Astrocyte (in vitro differentiated cells and primary cell): ENCODE measurements around the gene ESPL1. TPM values are rescaled to one million over a fixed set of nuclear protein-coding genes. Genes with fewer than 3 reads are reported as not detected.

Experiments used
- DNase-seq: peaks from one replicate; pipeline ENCODE4 v3.0.0-alpha.2; 2010; ENCODE audit warnings: low read depth
- FAIRE-seq: peaks from 2 replicates; lab custom pipeline; 2011; peaks lifted over from hg19 to GRCh38; lab: Jason Lieb, UNC
- H2AFZ ChIP-seq: 2 replicates; pipeline ENCODE4 v1.6.0; 2012; ENCODE audit warnings: low read depth, low read length, inconsistent platforms
- H3K27ac ChIP-seq: 2 replicates; pipeline ENCODE4 v1.5.1; 2011; ENCODE audit warnings: low read depth, low read length, inconsistent platforms
- H3K27me3 ChIP-seq: 2 replicates; pipeline ENCODE4 v1.6.0; 2011; ENCODE audit warnings: low read length, inconsistent platforms; ENCODE audit not compliant: insufficient read depth
- H3K36me3 ChIP-seq: 2 replicates; pipeline ENCODE4 v1.5.1; 2011; ENCODE audit warnings: low read length, inconsistent platforms; ENCODE audit not compliant: insufficient read depth
- H3K4me1 ChIP-seq: 2 replicates; pipeline ENCODE4 v1.5.1; 2011; ENCODE audit warnings: low read length, inconsistent platforms; ENCODE audit not compliant: insufficient read depth
- H3K4me2 ChIP-seq: 2 replicates; pipeline ENCODE4 v1.6.0; 2012; ENCODE audit warnings: low read length, inconsistent platforms
- H3K4me3 ChIP-seq: 2 replicates; pipeline ENCODE4 v1.5.1; 2011; ENCODE audit warnings: low read depth, mild to moderate bottlenecking, low read length, inconsistent platforms; ENCODE audit not compliant: insufficient read depth
- H3K79me2 ChIP-seq: 2 replicates; pipeline ENCODE4 v1.6.0; 2012; ENCODE audit warnings: mild to moderate bottlenecking, low read length, inconsistent platforms; ENCODE audit not compliant: insufficient read depth
- H3K9ac ChIP-seq: 2 replicates; pipeline ENCODE4 v1.6.0; 2012; ENCODE audit warnings: mild to moderate bottlenecking, low read length, inconsistent platforms
- H3K9me3 ChIP-seq: 2 replicates; pipeline ENCODE4 v1.5.1; 2012; ENCODE audit warnings: low read depth, mild to moderate bottlenecking, low read length, inconsistent platforms; ENCODE audit not compliant: insufficient read depth
- H4K20me1 ChIP-seq: 2 replicates; pipeline ENCODE4 v1.6.0; 2012; ENCODE audit warnings: low read length, inconsistent platforms; ENCODE audit not compliant: insufficient read depth
- H3K27ac Mint-ChIP-seq: one replicate; pipeline ENCODE4 v1.8.0; 2021; ENCODE audit warnings: mild to moderate bottlenecking, mixed read lengths; ENCODE audit not compliant: unreplicated experiment
- H3K27me3 Mint-ChIP-seq: one replicate; pipeline ENCODE4 v1.8.0; 2021; ENCODE audit warnings: low read depth, mixed read lengths; ENCODE audit not compliant: unreplicated experiment
- H3K36me3 Mint-ChIP-seq: one replicate; pipeline ENCODE4 v1.8.0; 2021; ENCODE audit warnings: low read depth, mixed read lengths; ENCODE audit not compliant: unreplicated experiment
- H3K4me1 Mint-ChIP-seq: one replicate; pipeline ENCODE4 v1.8.0; 2021; ENCODE audit warnings: low read depth, mixed read lengths; ENCODE audit not compliant: unreplicated experiment
- H3K4me3 Mint-ChIP-seq: one replicate; pipeline ENCODE4 v1.8.0; 2021; ENCODE audit warnings: mild to moderate bottlenecking, moderate library complexity, mixed read lengths; ENCODE audit not compliant: unreplicated experiment
- H3K9me3 Mint-ChIP-seq: one replicate; pipeline ENCODE4 v1.8.0; 2021; ENCODE audit warnings: mild to moderate bottlenecking, mixed read lengths; ENCODE audit not compliant: unreplicated experiment
- EZH2 ChIP-seq: IDR thresholded peaks from 2 replicates; pipeline ENCODE4 v1.6.1; 2012; ENCODE audit warnings: mild to moderate bottlenecking, low read length, inconsistent platforms; ENCODE audit not compliant: insufficient read depth
- total RNA-seq: library from RNA; stranded (reverse); gene quantifications from 2 replicates; pipeline ENCODE4 v1.2.1, GENCODE V29; 2021
- TF ChIP-seq, protein P1 (sequence below): IDR thresholded peaks from 2 replicates; pipeline ENCODE4 v1.5.1; 2011; ENCODE audit warnings: low read depth, mild to moderate bottlenecking, inconsistent platforms, low read length, moderate library complexity; ENCODE audit not compliant: insufficient read depth

Gene ESPL1
- total RNA-seq, 1 donor from 2014 or later = 2.0 TPM

DNA sequence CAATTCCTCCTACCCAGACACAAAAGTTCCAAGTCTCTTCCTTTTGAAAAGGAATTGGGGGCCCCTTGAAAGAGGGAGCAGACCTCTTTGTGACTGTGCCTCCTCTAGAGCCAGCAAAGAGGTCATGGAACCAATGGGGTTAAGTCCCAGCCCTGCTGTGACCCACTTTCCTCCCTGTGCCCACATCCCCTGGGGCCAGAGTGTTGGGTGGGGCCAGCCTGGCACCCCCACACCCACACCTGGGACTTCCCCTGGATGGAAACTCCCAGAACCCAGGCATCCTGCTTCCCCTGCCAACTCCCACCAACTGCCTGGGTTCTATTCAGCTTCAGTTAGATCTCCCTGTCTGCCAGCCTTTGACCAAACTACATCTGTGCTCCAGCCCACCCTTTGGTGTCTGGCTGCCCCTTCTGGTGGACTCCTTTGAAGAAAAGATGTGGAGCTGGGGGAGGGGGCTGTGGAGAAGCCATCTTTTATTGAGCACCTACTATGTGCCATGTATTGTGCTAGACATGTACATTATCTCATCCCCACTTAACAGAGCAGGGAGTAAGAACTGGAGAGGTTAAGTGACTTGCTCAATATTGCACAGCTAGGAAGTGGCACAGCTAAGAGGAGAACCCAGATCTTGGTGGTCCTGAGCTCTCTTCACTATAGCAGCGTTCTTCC, 31.5 kb upstream of the ESPL1 start:
- no peaks in the 10 kb centered on the region for H4K20me1 ChIP-seq
- no peak overlapping the region for H3K27ac Mint-ChIP-seq
- H3K4me1 Mint-ChIP-seq = peaks cover 22% of the 10 kb centered on the region
- H3K4me2 ChIP-seq = no peak overlapping the region
- H3K4me3 ChIP-seq = no peak overlapping the region
- no peak overlapping the region for H3K27ac ChIP-seq
- no peaks in the 10 kb centered on the region for H3K36me3 ChIP-seq
- TF ChIP-seq EZH2 = no peak
- TF ChIP-seq, protein P1, sequence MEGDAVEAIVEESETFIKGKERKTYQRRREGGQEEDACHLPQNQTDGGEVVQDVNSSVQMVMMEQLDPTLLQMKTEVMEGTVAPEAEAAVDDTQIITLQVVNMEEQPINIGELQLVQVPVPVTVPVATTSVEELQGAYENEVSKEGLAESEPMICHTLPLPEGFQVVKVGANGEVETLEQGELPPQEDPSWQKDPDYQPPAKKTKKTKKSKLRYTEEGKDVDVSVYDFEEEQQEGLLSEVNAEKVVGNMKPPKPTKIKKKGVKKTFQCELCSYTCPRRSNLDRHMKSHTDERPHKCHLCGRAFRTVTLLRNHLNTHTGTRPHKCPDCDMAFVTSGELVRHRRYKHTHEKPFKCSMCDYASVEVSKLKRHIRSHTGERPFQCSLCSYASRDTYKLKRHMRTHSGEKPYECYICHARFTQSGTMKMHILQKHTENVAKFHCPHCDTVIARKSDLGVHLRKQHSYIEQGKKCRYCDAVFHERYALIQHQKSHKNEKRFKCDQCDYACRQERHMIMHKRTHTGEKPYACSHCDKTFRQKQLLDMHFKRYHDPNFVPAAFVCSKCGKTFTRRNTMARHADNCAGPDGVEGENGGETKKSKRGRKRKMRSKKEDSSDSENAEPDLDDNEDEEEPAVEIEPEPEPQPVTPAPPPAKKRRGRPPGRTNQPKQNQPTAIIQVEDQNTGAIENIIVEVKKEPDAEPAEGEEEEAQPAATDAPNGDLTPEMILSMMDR = no peak
- H3K4me3 Mint-ChIP-seq = no peak overlapping the region
- no peaks in the 10 kb centered on the region for H3K36me3 Mint-ChIP-seq
- peaks cover 16% of the 10 kb centered on the region for H3K27me3 ChIP-seq
- no peaks in the 10 kb centered on the region for H3K9me3 ChIP-seq
- H3K4me1 ChIP-seq = peaks cover 15% of the 10 kb centered on the region
- no peaks in the 10 kb centered on the region for H3K79me2 ChIP-seq
- H3K9me3 Mint-ChIP-seq = no peaks in the 10 kb centered on the region
- H3K9ac ChIP-seq = no peak overlapping the region
- FAIRE-seq (no peak), DNase-seq (no peak)
- H3K27me3 Mint-ChIP-seq = peaks cover 15% of the 10 kb centered on the region
- H2AFZ ChIP-seq = no peak overlapping the region

DNA sequence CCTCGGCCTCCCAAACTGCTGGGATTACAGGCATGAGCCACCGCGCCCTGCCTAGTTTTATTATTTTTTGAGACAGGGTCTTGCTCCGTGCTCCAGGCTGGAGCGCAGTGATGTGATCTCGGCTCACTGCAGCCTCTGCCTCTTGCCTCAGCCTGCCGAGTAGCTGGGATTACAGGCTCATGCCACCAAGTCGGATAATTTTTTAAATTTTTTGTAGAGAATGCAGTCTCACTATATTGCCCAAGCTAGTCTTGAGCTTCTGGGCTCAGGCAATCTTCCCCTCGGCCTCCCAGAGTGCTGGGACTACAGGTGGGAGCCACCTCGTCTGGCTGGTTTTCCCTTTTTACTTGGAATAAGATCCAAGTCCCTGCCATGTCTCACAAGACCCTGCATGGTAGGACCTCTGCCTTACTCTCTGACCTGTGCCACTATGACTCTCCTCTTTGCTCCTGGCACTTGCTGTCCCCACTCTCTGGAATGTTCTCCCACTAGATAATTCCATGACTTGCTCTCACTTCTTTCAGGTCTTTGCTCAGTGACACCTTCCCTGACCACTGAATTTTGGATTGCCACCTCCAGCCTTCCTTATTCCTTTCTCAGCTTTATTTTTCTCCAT, 28.3 kb upstream of the ESPL1 start:
- no peaks in the 10 kb centered on the region for H3K79me2 ChIP-seq
- Mint-ChIP-seq H3K9me3 (no peaks in the 10 kb centered on the region), H3K4me1 (peaks cover 11% of the 10 kb centered on the region), H3K4me3 (no peak overlapping the region), H3K27ac (no peak overlapping the region), H3K36me3 (no peaks in the 10 kb centered on the region), H3K27me3 (peaks cover 33% of the 10 kb centered on the region)
- FAIRE-seq (no peak), DNase-seq (no peak)
- H2AFZ ChIP-seq = no peak overlapping the region
- no peak overlapping the region for H3K27ac ChIP-seq
- H3K4me2 ChIP-seq = no peak overlapping the region
- H3K9ac ChIP-seq = no peak overlapping the region
- H3K27me3 ChIP-seq = peaks cover 33% of the 10 kb centered on the region
- no peak overlapping the region for H3K4me3 ChIP-seq
- no peak for TF ChIP-seq EZH2
- TF ChIP-seq, protein P1 = no peak
- no peaks in the 10 kb centered on the region for H3K4me1 ChIP-seq
- no peaks in the 10 kb centered on the region for H4K20me1 ChIP-seq
- no peaks in the 10 kb centered on the region for H3K9me3 ChIP-seq
- H3K36me3 ChIP-seq = no peaks in the 10 kb centered on the region
